22Rv1 (cell line): Measurements from ENCODE around the gene URB2.

Experiments
- ZFX ChIP-seq: fragments of 450-650 bp; IDR thresholded peaks from 2 replicates; pipeline ENCODE4 v1.6.1; 2017; ENCODE audit warnings: antibody characterized with exemption, borderline replicate concordance
- TF ChIP-seq, protein P1 (sequence below): fragments of 450-650 bp; IDR thresholded peaks from 2 replicates; pipeline ENCODE4 v1.5.1; 2017; ENCODE audit warnings: mild to moderate bottlenecking

DNA sequence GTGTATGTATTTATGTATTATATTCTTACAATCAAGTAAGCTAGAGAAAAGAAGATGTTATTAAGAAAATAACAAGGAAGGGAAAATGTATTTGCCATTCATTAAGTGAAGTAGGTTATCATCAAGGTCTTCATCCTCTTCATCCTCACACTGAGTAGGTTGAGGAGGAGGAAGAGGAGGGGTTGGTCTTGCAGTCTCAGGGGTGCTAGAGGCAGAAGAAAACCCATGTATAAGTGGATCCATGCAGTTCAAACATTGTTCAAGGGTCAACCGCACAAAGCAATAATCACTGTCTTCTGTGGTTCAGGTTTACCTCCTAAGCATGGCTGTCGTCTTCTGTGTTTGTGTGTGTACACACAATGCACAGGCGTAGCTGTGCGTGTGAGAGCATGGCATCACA, 16.9 kb downstream of the URB2 start:
- TF ChIP-seq, protein P1, sequence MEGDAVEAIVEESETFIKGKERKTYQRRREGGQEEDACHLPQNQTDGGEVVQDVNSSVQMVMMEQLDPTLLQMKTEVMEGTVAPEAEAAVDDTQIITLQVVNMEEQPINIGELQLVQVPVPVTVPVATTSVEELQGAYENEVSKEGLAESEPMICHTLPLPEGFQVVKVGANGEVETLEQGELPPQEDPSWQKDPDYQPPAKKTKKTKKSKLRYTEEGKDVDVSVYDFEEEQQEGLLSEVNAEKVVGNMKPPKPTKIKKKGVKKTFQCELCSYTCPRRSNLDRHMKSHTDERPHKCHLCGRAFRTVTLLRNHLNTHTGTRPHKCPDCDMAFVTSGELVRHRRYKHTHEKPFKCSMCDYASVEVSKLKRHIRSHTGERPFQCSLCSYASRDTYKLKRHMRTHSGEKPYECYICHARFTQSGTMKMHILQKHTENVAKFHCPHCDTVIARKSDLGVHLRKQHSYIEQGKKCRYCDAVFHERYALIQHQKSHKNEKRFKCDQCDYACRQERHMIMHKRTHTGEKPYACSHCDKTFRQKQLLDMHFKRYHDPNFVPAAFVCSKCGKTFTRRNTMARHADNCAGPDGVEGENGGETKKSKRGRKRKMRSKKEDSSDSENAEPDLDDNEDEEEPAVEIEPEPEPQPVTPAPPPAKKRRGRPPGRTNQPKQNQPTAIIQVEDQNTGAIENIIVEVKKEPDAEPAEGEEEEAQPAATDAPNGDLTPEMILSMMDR, result no peak
- no peak for TF ChIP-seq ZFX
